GM18511 (cell line): Measurements from ENCODE around the gene SLC7A10.
"Not testable (repeated sequence)": the region's sequence is repeated elsewhere in the genome, so short reads cannot be mapped to it uniquely, and the experiment has no call there.

Experiments
- ATAC-seq: cut with Tn5 transposase; IDR thresholded peaks from one replicate; pipeline ENCODE4 v1.9.1; 2021; ENCODE audit warnings: mild to moderate bottlenecking, moderate library complexity; ENCODE audit not compliant: unreplicated experiment

Gene SLC7A10

GRCh38 chr19:33186431-33187182 lies 39.0 kb downstream of the SLC7A10 start:
- no peak for ATAC-seq

- ATAC-seq = peak; percentile 31
Measured at GRCh38 chr19:33177417-33177979, 48.2 kb downstream of the SLC7A10 start.

- ATAC-seq = peak; percentile 84
Measured at GRCh38 chr19:33176670-33177416, 48.8 kb downstream of the SLC7A10 start.

GRCh38 chr19:33175886-33176669 lies 49.6 kb downstream of the SLC7A10 start:
- ATAC-seq = peak; percentile 6

GRCh38 chr19:33175156-33175782 lies 50.4 kb downstream of the SLC7A10 start:
- no peak for ATAC-seq

- no peak for ATAC-seq
Measured at GRCh38 chr19:33174186-33174585, 51.5 kb downstream of the SLC7A10 start.

- no peak for ATAC-seq
Measured at GRCh38 chr19:33171916-33172359, 53.7 kb downstream of the SLC7A10 start.

GRCh38 chr19:33171222-33171795 lies 54.3 kb downstream of the SLC7A10 start:
- no peak for ATAC-seq

- ATAC-seq = no peak
Measured at GRCh38 chr19:33168528-33168927, 57.1 kb downstream of the SLC7A10 start.

GRCh38 chr19:33167438-33167837 lies 58.2 kb downstream of the SLC7A10 start:
- ATAC-seq = no peak

GRCh38 chr19:33166037-33166436 lies 59.6 kb downstream of the SLC7A10 start:
- not testable (repeated sequence) for ATAC-seq

GRCh38 chr19:33163481-33163880 lies 62.2 kb downstream of the SLC7A10 start:
- no peak for ATAC-seq

GRCh38 chr19:33161201-33161600 lies 64.4 kb downstream of the SLC7A10 start:
- no peak for ATAC-seq

- no peak for ATAC-seq
Measured at GRCh38 chr19:33159893-33160292, 65.8 kb downstream of the SLC7A10 start.

GRCh38 chr19:33159149-33159548 lies 66.5 kb downstream of the SLC7A10 start:
- no peak for ATAC-seq
